Measurements from ENCODE around the gene FAM193A.

DNA sequence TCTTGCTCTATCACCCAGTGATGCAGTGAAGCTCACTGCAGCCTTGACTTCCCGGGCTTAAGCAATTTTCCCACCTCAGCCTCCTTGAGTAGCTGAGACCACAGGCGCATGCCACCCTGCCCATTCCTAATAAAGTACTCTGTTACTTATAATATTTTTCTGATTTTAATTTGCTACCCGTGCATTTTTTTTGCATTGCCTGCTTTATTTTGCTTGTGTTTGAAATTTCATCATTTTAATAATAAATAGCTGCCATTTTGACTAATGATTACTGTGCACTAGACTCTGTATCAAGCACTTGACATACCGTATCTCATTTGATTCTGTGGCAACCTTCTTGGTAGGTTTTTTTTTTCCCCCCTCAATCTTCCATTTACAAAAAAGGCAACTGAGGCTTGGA is 41.7 kb downstream of the FAM193A start:
- TF ChIP-seq POLR2AphosphoS5 (IDR thresholded peaks at IDR 0.05; ENCODE audit: low read depth, low read length), result no peak
- TF ChIP-seq SIN3A (IDR thresholded peaks at IDR 0.05; ENCODE audit: borderline replicate concordance, insufficient read depth, low read length), result no peak
- no peak for TF ChIP-seq TAF1 (IDR thresholded peaks at IDR 0.05; ENCODE audit: borderline replicate concordance, insufficient read depth, low read length)
- TF ChIP-seq, protein P1, sequence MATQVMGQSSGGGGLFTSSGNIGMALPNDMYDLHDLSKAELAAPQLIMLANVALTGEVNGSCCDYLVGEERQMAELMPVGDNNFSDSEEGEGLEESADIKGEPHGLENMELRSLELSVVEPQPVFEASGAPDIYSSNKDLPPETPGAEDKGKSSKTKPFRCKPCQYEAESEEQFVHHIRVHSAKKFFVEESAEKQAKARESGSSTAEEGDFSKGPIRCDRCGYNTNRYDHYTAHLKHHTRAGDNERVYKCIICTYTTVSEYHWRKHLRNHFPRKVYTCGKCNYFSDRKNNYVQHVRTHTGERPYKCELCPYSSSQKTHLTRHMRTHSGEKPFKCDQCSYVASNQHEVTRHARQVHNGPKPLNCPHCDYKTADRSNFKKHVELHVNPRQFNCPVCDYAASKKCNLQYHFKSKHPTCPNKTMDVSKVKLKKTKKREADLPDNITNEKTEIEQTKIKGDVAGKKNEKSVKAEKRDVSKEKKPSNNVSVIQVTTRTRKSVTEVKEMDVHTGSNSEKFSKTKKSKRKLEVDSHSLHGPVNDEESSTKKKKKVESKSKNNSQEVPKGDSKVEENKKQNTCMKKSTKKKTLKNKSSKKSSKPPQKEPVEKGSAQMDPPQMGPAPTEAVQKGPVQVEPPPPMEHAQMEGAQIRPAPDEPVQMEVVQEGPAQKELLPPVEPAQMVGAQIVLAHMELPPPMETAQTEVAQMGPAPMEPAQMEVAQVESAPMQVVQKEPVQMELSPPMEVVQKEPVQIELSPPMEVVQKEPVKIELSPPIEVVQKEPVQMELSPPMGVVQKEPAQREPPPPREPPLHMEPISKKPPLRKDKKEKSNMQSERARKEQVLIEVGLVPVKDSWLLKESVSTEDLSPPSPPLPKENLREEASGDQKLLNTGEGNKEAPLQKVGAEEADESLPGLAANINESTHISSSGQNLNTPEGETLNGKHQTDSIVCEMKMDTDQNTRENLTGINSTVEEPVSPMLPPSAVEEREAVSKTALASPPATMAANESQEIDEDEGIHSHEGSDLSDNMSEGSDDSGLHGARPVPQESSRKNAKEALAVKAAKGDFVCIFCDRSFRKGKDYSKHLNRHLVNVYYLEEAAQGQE (IDR thresholded peaks at IDR 0.05; ENCODE audit: insufficient read depth in 1 of 2, low read depth in 2 of 2, low read length in 2 of 2), result no peak
